ENCODE measurements around the gene ZNF266.

- TF ChIP-seq CTCF (IDR thresholded peaks at IDR 0.05) (no peak), POLR2A (IDR thresholded peaks at IDR 0.05) (no peak)
These were observed 49.8 kb upstream of the ZNF266 start for GRCh38 chr19:9485140-9485539.
